ENCODE results near the gene RNF135. TPM values are rescaled to one million over a fixed set of nuclear protein-coding genes. Genes with fewer than 3 reads are reported as not detected.

RNF135 gene
- total RNA-seq, 4 donors from 2014 or later, result 29.0 to 35.9 (median 32.8) TPM

GRCh38 chr17:30933966-30934365 lies 36.9 kb upstream of the RNF135 start:
- TF ChIP-seq POLR2AphosphoS5 (IDR thresholded peaks at IDR 0.05), result no peak
- no peak for TF ChIP-seq POLR2A (IDR thresholded peaks at IDR 0.05)
- no peak for TF ChIP-seq EP300 (IDR thresholded peaks at IDR 0.05)
- TF ChIP-seq CTCF (IDR thresholded peaks at IDR 0.05), result no peak
- no peak for DNase-seq (ENCODE audit: low spot score in 2 of 2)
- H3K4me1 ChIP-seq, result no peaks in the 10 kb centered on the region
- WGBS, result 68% methylated on average over 5 of the region's 5 CpGs
- H3K4me3 ChIP-seq, result no peak overlapping the region
- no peaks in the 10 kb centered on the region for H3K9me3 ChIP-seq
- peaks cover 2% of the 10 kb centered on the region for H3K36me3 ChIP-seq
- no peak overlapping the region for H3K27ac ChIP-seq
- no peaks in the 10 kb centered on the region for H3K27me3 ChIP-seq

DNA sequence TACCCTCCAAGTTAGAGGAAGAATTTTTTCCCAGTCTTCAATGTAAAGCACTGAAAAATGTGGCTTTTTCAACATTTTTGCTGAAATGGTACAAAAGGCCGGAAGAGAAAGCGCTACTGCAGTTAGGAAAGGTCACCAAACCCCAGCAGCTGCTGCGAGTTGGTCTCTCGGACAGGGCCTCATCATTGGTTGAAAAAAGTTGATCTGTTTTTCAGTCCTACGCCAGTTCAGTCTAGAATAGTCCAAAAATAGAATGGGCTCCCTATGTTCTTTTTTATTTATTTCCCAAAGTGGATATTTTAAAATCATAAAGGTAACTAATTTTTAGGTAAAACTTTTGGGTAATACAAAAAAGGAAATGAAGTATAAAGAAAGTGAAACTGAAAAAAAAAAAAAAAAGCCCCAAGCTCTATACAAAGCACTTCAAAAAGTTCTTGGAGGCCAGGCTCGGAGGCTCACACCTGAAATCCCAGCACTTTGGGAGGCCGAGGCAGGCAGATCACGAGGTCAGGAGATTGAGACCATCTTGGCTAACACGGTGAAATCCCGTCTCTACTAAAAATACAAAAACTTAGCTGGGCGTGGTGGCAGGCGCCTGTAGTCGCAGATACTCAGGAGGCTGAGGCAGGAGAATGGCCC lies 31.7 kb upstream of the RNF135 start:
- no peak for DNase-seq (ENCODE audit: low spot score in 2 of 2)
- no peak for TF ChIP-seq POLR2A (IDR thresholded peaks at IDR 0.05)
- TF ChIP-seq EP300 (IDR thresholded peaks at IDR 0.05), result no peak
- TF ChIP-seq CTCF (IDR thresholded peaks at IDR 0.05), result no peak
- no peak for TF ChIP-seq POLR2AphosphoS5 (IDR thresholded peaks at IDR 0.05)
- Histone ChIP-seq H3K27me3 (no peaks in the 10 kb centered on the region), H3K4me1 (no peaks in the 10 kb centered on the region), H3K9me3 (no peaks in the 10 kb centered on the region), H3K4me3 (no peak overlapping the region), H3K27ac (no peak overlapping the region), H3K36me3 (peaks cover 2% of the 10 kb centered on the region)
- 85% methylated on average over 13 of the region's 13 CpGs for WGBS

GRCh38 chr17:30942308-30943079 lies 28.3 kb upstream of the RNF135 start:
- TF ChIP-seq POLR2AphosphoS5 (IDR thresholded peaks at IDR 0.05), result no peak
- TF ChIP-seq CTCF (IDR thresholded peaks at IDR 0.05), result no peak
- no peak for TF ChIP-seq EP300 (IDR thresholded peaks at IDR 0.05)
- no peak for TF ChIP-seq POLR2A (IDR thresholded peaks at IDR 0.05)
- no peak overlapping the region for H3K27ac ChIP-seq
- 56% methylated on average over 4 of the region's 4 CpGs for WGBS
- H3K27me3 ChIP-seq, result no peaks in the 10 kb centered on the region
- peaks cover 7% of the 10 kb centered on the region for H3K36me3 ChIP-seq
- no peak overlapping the region for H3K4me3 ChIP-seq
- DNase-seq (ENCODE audit: low spot score in 2 of 2), result no peak
- H3K4me1 ChIP-seq, result no peaks in the 10 kb centered on the region
- no peaks in the 10 kb centered on the region for H3K9me3 ChIP-seq

GRCh38 chr17:30947796-30948195 lies 23.0 kb upstream of the RNF135 start:
- Histone ChIP-seq H3K9me3 (no peaks in the 10 kb centered on the region), H3K4me3 (no peak overlapping the region), H3K36me3 (peaks cover 7% of the 10 kb centered on the region), H3K27me3 (no peaks in the 10 kb centered on the region), H3K4me1 (no peaks in the 10 kb centered on the region), H3K27ac (no peak overlapping the region)
- DNase-seq (ENCODE audit: low spot score in 2 of 2), result no peak
- TF ChIP-seq CTCF (IDR thresholded peaks at IDR 0.05), result no peak
- no peak for TF ChIP-seq POLR2A (IDR thresholded peaks at IDR 0.05)
- no peak for TF ChIP-seq POLR2AphosphoS5 (IDR thresholded peaks at IDR 0.05)
- no peak for TF ChIP-seq EP300 (IDR thresholded peaks at IDR 0.05)
- 94% methylated on average over 5 of the region's 5 CpGs for WGBS

DNA sequence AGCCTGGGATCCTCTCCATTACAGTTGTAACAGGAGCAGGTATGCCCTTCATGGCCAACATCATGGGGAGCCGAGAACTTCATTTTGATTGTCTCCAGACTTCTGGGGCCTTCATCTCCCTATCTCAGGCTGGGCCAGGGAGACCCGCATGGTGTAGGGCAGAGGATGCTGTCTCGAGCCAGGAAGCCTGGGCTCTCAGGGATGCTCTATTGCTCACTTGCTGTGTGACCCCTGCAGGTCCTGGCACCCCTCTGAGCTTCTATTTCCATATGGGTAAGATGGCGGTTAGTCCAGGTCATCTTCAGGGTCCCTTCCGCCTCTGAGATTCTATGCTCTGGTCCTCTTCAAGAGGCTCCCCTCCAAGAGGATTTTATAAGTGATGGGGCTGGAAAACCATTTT lies 20.6 kb upstream of the RNF135 start:
- Histone ChIP-seq H3K27me3 (no peaks in the 10 kb centered on the region), H3K27ac (peak overlapping the region; percentile 2), H3K4me3 (no peak overlapping the region), H3K4me1 (no peaks in the 10 kb centered on the region), H3K36me3 (peaks cover under 1% of the 10 kb centered on the region), H3K9me3 (no peaks in the 10 kb centered on the region)
- 91% methylated on average over 5 of the region's 5 CpGs for WGBS
- TF ChIP-seq CTCF (IDR thresholded peaks at IDR 0.05), result no peak
- TF ChIP-seq POLR2A (IDR thresholded peaks at IDR 0.05), result no peak
- no peak for TF ChIP-seq POLR2AphosphoS5 (IDR thresholded peaks at IDR 0.05)
- no peak for TF ChIP-seq EP300 (IDR thresholded peaks at IDR 0.05)
- no peak for DNase-seq (ENCODE audit: low spot score in 2 of 2)
